PC-3 (cell line): Measurements from ENCODE around the gene EVA1A. TPM values are rescaled to one million over a fixed set of nuclear protein-coding genes. Genes with fewer than 3 reads are reported as not detected.

Experiments used
- ATAC-seq: fragments of 200-7000 bp; cut with Tn5 transposase; 2 replicates; pipeline ENCODE4 v1.9.1; 2020; ENCODE audit warnings: mild to moderate bottlenecking, moderate library complexity
- BruUV-seq: library from RNA; stranded (reverse); fragments of 400-500 nt; replicated peaks from 2 replicates; lab custom pipeline; 2021; lab: Mats Ljungman, UMichigan
- CTCF ChIA-PET: fragments of 300-600 bp; sonication (Branson Sonifier 250); formaldehyde crosslinking; loops from one replicate; lab custom pipeline; 2022; ENCODE audit warnings: antibody characterized with exemption; lab: Charles Lee
- POLR2A ChIA-PET: fragments of 300-600 bp; sonication (Branson Sonifier 250); formaldehyde crosslinking; loops from one replicate; lab custom pipeline; 2022; ENCODE audit warnings: antibody characterized with exemption; ENCODE audit not compliant: unreplicated experiment; lab: Charles Lee
- DNase-seq: peaks from one replicate; pipeline ENCODE4 v3.0.0-alpha.2; 2015
- H2AFZ ChIP-seq: fragments of 300-600 bp; sonication (generic); 2 replicates; pipeline ENCODE4 v1.6.0; 2016; ENCODE audit warnings: antibody characterized with exemption, low read length
- H3F3A ChIP-seq: fragments of 300-600 bp; sonication (generic); one replicate; pipeline ENCODE4 v1.6.0; 2017; ENCODE audit warnings: antibody characterized with exemption, low read length, control low read depth, mild to moderate bottlenecking; ENCODE audit not compliant: unreplicated experiment
- H3K27ac ChIP-seq: fragments of 300-600 bp; sonication (generic); 2 replicates; pipeline ENCODE4 v1.5.1; 2016; ENCODE audit warnings: mild to moderate bottlenecking, low read length
- H3K27me3 ChIP-seq: fragments of 300-600 bp; sonication (generic); 2 replicates; pipeline ENCODE4 v1.6.1; 2016; ENCODE audit warnings: low read length, mixed read lengths
- H3K36me3 ChIP-seq: fragments of 300-600 bp; sonication (generic); 2 replicates; pipeline ENCODE4 v1.6.1; 2016; ENCODE audit warnings: low read depth, mixed run types, low read length, mixed read lengths
- H3K4me1 ChIP-seq: fragments of 300-600 bp; sonication (generic); 2 replicates; pipeline ENCODE4 v1.5.1; 2016; ENCODE audit warnings: low read length; ENCODE audit not compliant: insufficient read depth
- H3K4me2 ChIP-seq: fragments of 300-600 bp; sonication (generic); 2 replicates; pipeline ENCODE4 v1.6.0; 2016; ENCODE audit warnings: low read length
- H3K4me3 ChIP-seq: fragments of 300-600 bp; sonication (generic); 2 replicates; pipeline ENCODE4 v1.5.1; 2016; ENCODE audit warnings: mild to moderate bottlenecking, low read length, mixed read lengths
- H3K79me2 ChIP-seq: fragments of 300-600 bp; sonication (generic); 2 replicates; pipeline ENCODE4 v1.6.1; 2017; ENCODE audit warnings: low read length, mixed read lengths
- H3K9ac ChIP-seq: fragments of 300-600 bp; sonication (generic); 2 replicates; pipeline ENCODE4 v1.6.0; 2016; ENCODE audit warnings: mild to moderate bottlenecking, low read length
- H3K9me2 ChIP-seq: fragments of 300-600 bp; sonication (generic); replicated peaks from 2 replicates; pipeline ENCODE4 v1.6.1; 2016; ENCODE audit warnings: mixed run types, low read length, mixed read lengths
- H3K9me3 ChIP-seq: fragments of 300-600 bp; sonication (generic); 2 replicates; pipeline ENCODE4 v1.6.1; 2016; ENCODE audit warnings: low read length, mixed read lengths
- H4K20me1 ChIP-seq: fragments of 300-600 bp; sonication (generic); 2 replicates; pipeline ENCODE4 v1.6.1; 2016; ENCODE audit warnings: low read length, mixed read lengths
- CTCF ChIP-seq: fragments of 300-600 bp; sonication (generic); conservative IDR thresholded peaks from 2 replicates; pipeline ENCODE4 v1.5.1; 2017; ENCODE audit warnings: antibody characterized with exemption, low read depth, mild to moderate bottlenecking, low read length
- EZH2 ChIP-seq: fragments of 300-600 bp; sonication (generic); IDR thresholded peaks from one replicate; pipeline ENCODE4 v1.6.1; 2017; ENCODE audit warnings: antibody characterized with exemption, mild to moderate bottlenecking, low read length; ENCODE audit not compliant: unreplicated experiment
- EZH2phosphoT487 ChIP-seq: fragments of 300-600 bp; sonication (generic); IDR thresholded peaks from 2 replicates; pipeline ENCODE4 v1.6.1; 2018; ENCODE audit warnings: mild to moderate bottlenecking, antibody characterized with exemption, low read length, borderline replicate concordance
- intact Hi-C: fragments of 100-400 bp; cut with micrococcal nuclease; formaldehyde crosslinking; loops from 2 replicates; pipeline ENCODE4 v1.9.0; 2023
- total RNA-seq: library from RNA; depleted of rRNA; stranded (reverse); fragments of >200 nt; gene quantifications from 2 replicates; pipeline ENCODE4 v1.2.3, GENCODE V29; 2014

Gene EVA1A
- total RNA-seq, 1 experiment from 2014 or later, result 48.9 TPM

GRCh38 chr2:75523313-75524275, 37.1 kb downstream of the EVA1A start:
- ATAC-seq (peak; percentile 82), DNase-seq (peak; percentile 98)
- H3K9ac ChIP-seq, result peak overlapping the region; percentile 48
- H3K27ac ChIP-seq, result peak overlapping the region; percentile 92
- no peaks in the 10 kb centered on the region for H3K27me3 ChIP-seq
- H3K36me3 ChIP-seq, result peaks cover 10% of the 10 kb centered on the region; the same call in 1 of the 2 replicates
- H3K9me3 ChIP-seq, result no peaks in the 10 kb centered on the region
- H3K79me2 ChIP-seq, result peaks cover 21% of the 10 kb centered on the region
- H2AFZ ChIP-seq, result no peak overlapping the region
- H3K4me1 ChIP-seq, result peaks cover 68% of the 10 kb centered on the region
- TF ChIP-seq EZH2 (no peak), CTCF (no peak), EZH2phosphoT487 (no peak)
- no peaks in the 10 kb centered on the region for H3K9me2 ChIP-seq
- BruUV-seq, result no TSS peak
- H3F3A ChIP-seq, result peaks cover 9% of the 10 kb centered on the region
- ChIA-PET CTCF (interaction anchor here (0.6 to 1.0 kb wide), 3 partner anchors 61 to 104 kb away, joined by 4 to 7 read pairs (median 4); no protein-coding TSS in a partner anchor), POLR2A (interaction anchor here (0.7 kb wide), 1 partner anchor 123 kb away, joined by 4 read pairs; the partner anchor contains the start of gene MRPL19)
- 0 out of 2 replicates have a peak overlapping the region, but pooled peaks have one; percentile 12 for H3K4me3 ChIP-seq
- H3K4me2 ChIP-seq, result peak overlapping the region; percentile 58
- H4K20me1 ChIP-seq, result no peaks in the 10 kb centered on the region
- intact Hi-C loops, result loop anchor here (2.0 to 5.0 kb wide), 2 partner anchors 37 to 84 kb away; partner anchors contain the start of gene EVA1A

- Histone ChIP-seq H3K27ac (peak overlapping the region; percentile 92), H3K9ac (peak overlapping the region; percentile 48), H3K9me2 (no peaks in the 10 kb centered on the region), H3K4me2 (peak overlapping the region; percentile 58), H3K27me3 (no peaks in the 10 kb centered on the region), H4K20me1 (no peaks in the 10 kb centered on the region), H3K4me1 (peaks cover 59% of the 10 kb centered on the region), H3F3A (peaks cover 9% of the 10 kb centered on the region), H3K79me2 (peaks cover 16% of the 10 kb centered on the region), H2AFZ (no peak overlapping the region), H3K4me3 (0 out of 2 replicates have a peak overlapping the region, but pooled peaks have one; percentile 12), H3K36me3 (peaks cover 10% of the 10 kb centered on the region; the same call in 1 of the 2 replicates), H3K9me3 (no peaks in the 10 kb centered on the region)
- intact Hi-C loops, result loop anchor here (2.0 to 5.0 kb wide), 2 partner anchors 38 to 85 kb away; partner anchors contain the start of gene EVA1A
- ChIA-PET CTCF (interaction anchor here (1.0 kb wide), 2 partner anchors 83 to 105 kb away, joined by 4 to 7 read pairs; no protein-coding TSS in a partner anchor), POLR2A (no interaction called here)
- TF ChIP-seq CTCF (no peak), EZH2 (no peak), EZH2phosphoT487 (no peak)
- no TSS peak for BruUV-seq
- peak; percentile 27 for ATAC-seq
- DNase-seq, result peak; percentile 57
These were observed 38.0 kb downstream of the EVA1A start for GRCh38 chr2:75522543-75523312.
